KMS-11 (cell line): ENCODE data around the gene HMGXB3.

ENCODE experiments used
- H2AFZ ChIP-seq: fragments of 200-600 bp; sonication (generic); 2 replicates; pipeline ENCODE4 v1.6.1; 2016; ENCODE audit warnings: antibody characterized with exemption, mixed run types, low read depth
- H3K27ac ChIP-seq: fragments of 200-600 bp; sonication (generic); 2 replicates; pipeline ENCODE4 v1.6.1; 2016; ENCODE audit warnings: mild to moderate bottlenecking, mixed run types
- H3K27me3 ChIP-seq: fragments of 200-600 bp; sonication (generic); 2 replicates; pipeline ENCODE4 v1.6.1; 2017; ENCODE audit warnings: mild to moderate bottlenecking, low read depth, mixed run types, moderate library complexity; ENCODE audit not compliant: insufficient read depth
- H3K36me3 ChIP-seq: fragments of 200-600 bp; sonication (generic); 2 replicates; pipeline ENCODE4 v1.6.1; 2017; ENCODE audit warnings: mild to moderate bottlenecking, mixed run types; ENCODE audit not compliant: insufficient read depth
- H3K4me1 ChIP-seq: fragments of 200-600 bp; sonication (generic); 2 replicates; pipeline ENCODE4 v1.6.1; 2016; ENCODE audit warnings: mild to moderate bottlenecking, low read depth, mixed run types; ENCODE audit not compliant: poor library complexity, severe bottlenecking
- H3K4me2 ChIP-seq: fragments of 200-600 bp; sonication (generic); 2 replicates; pipeline ENCODE4 v1.7.0; 2016; ENCODE audit warnings: mild to moderate bottlenecking, mixed run types
- H3K4me3 ChIP-seq: fragments of 200-600 bp; sonication (generic); IDR thresholded peaks from 2 replicates; pipeline ENCODE4 v1.6.1; 2017; ENCODE audit warnings: low read depth, low read length, mixed read lengths; ENCODE audit not compliant: insufficient read depth
- H3K79me2 ChIP-seq: fragments of 200-600 bp; sonication (generic); 2 replicates; pipeline ENCODE4 v1.6.1; 2016; ENCODE audit warnings: low read depth, mixed run types; ENCODE audit not compliant: insufficient read depth
- H3K9ac ChIP-seq: fragments of 200-600 bp; sonication (generic); 2 replicates; pipeline ENCODE4 v1.6.1; 2016; ENCODE audit warnings: mild to moderate bottlenecking, mixed run types
- H4K20me1 ChIP-seq: fragments of 200-600 bp; sonication (generic); 2 replicates; pipeline ENCODE4 v1.6.1; 2016; ENCODE audit warnings: mild to moderate bottlenecking, mixed run types; ENCODE audit not compliant: insufficient read depth
- CTCF ChIP-seq: fragments of 200-600 bp; sonication (generic); conservative IDR thresholded peaks from 2 replicates; pipeline ENCODE4 v1.6.1; 2017; ENCODE audit warnings: low read depth, mild to moderate bottlenecking, antibody characterized with exemption, low read length, moderate library complexity, mixed read lengths

The HMGXB3 gene

DNA sequence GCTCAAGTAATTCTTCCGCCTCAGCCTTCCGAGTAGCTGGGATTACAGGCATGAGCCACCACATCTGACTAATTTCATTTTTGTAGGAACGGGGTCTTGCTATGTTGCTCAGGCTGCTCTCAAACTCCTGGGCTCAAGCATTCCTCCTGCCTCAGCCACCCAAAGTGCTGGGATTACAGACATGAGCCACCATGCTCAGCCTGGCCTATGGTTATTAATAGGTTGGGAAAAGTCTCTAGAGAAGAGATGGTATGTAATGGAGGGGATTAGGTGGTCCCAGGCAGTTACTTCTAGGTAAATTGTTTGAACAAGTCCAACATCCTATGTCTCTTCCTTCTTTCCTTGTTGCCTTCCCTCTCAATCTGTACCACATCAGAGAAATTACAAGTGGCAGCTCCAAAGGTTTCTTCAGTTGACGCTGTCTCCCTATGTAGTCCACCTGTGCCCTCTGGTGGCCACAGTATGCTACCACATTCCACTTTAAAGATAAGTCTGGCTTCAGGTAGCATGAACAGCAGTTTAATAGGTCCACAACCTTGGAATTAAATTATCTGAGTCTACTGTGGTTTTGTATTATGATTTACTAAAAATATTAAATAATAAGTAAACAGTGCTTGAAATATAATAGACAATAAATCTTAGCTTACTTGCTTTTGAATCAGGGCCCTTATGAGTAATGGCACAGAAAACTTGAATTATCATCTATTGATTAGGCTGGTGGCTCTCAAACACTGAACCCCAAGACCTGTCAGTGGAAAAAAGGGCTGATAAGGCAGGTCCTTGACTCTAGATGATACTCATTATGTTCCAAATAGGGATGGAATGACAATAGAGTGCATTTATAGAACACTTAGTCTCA, 9.8 kb upstream of the HMGXB3 start:
- Histone ChIP-seq H2AFZ (no peak overlapping the region), H3K4me3 (no peak overlapping the region), H3K27me3 (no peaks in the 10 kb centered on the region), H3K4me2 (no peak overlapping the region), H3K4me1 (no peaks in the 10 kb centered on the region), H3K9ac (no peak overlapping the region), H3K79me2 (no peaks in the 10 kb centered on the region), H3K36me3 (no peaks in the 10 kb centered on the region), H4K20me1 (no peaks in the 10 kb centered on the region), H3K27ac (no peak overlapping the region)
- TF ChIP-seq CTCF: peak; percentile 76

DNA sequence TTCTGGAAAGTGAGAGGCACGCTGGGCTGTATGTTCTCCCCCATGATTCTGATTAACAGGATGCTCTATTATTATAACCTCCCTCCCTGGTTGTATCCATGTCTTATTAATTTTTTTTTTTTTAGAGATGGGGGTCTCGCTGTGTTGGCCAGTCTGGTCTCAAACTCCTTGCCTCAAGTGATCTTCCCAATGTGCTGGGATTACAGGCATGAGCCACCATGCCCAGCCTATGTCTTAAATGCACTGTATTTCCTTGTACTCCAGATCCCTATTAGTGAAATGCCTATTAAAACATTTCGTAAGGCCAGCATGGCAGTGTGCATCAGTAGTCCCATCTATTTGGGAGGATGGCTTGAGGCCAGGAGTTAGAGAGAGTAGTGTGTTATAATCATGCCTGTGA, 7.1 kb upstream of the HMGXB3 start:
- Histone ChIP-seq H3K4me1 (no peaks in the 10 kb centered on the region), H2AFZ (no peak overlapping the region), H3K4me2 (no peak overlapping the region), H3K36me3 (no peaks in the 10 kb centered on the region), H3K27ac (no peak overlapping the region), H3K4me3 (no peak overlapping the region), H3K79me2 (no peaks in the 10 kb centered on the region), H3K9ac (no peak overlapping the region), H4K20me1 (no peaks in the 10 kb centered on the region), H3K27me3 (no peaks in the 10 kb centered on the region)
- no peak for TF ChIP-seq CTCF

DNA sequence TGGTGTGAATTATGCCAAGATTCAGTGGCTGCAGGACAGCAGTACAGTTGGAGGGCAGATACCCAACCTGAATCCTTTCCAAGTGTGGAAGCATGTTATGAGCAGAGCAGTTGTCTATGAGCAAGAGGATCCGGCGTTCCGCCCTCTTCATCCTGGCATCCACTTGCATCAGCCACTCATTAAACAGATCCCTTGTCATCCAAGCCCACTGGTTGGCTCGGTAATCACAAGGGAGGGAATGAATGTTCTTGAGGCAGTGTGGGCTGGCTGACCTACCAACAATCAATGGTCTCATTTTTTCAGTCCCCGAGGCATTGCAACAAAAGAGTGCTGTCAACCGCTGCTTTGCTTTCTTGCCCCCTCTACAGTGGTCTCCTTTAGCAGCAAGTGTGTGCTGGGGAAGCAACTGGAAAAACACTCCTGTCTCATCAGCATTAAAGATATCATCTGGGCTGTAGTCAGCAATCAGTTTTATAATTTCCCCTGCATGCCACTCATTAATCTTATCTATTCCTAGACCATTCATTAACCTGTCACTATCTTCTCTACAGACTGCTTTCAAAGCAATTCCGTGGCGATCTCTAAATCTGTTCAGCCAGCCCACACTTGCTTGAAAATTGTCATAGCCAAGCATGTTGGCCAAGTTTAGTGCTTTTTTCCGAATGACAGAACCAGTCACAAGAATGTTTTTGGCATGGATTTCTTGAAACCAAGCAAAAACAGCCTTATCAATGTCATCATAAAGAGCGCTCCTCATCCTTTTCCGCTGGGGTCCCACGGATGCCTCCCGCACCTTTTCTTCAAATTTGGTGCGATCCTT, 4.9 kb upstream of the HMGXB3 start:
- Histone ChIP-seq H3K4me3 (no peak overlapping the region), H3K27me3 (no peaks in the 10 kb centered on the region), H4K20me1 (no peaks in the 10 kb centered on the region), H2AFZ (no peak overlapping the region), H3K4me2 (no peak overlapping the region), H3K27ac (no peak overlapping the region), H3K36me3 (no peaks in the 10 kb centered on the region), H3K9ac (no peak overlapping the region), H3K79me2 (no peaks in the 10 kb centered on the region), H3K4me1 (peaks cover 5% of the 10 kb centered on the region)
- TF ChIP-seq CTCF: no peak

GRCh38 chr5:149996205-149996890, 4.2 kb upstream of the HMGXB3 start:
- H3K4me2 ChIP-seq: no peak overlapping the region
- no peak overlapping the region for H3K9ac ChIP-seq
- no peaks in the 10 kb centered on the region for H3K36me3 ChIP-seq
- H3K4me1 ChIP-seq: peaks cover 5% of the 10 kb centered on the region
- H3K79me2 ChIP-seq: peaks cover 6% of the 10 kb centered on the region; the same call in 1 of the 2 replicates
- TF ChIP-seq CTCF: no peak
- H3K4me3 ChIP-seq: no peak overlapping the region
- H3K27me3 ChIP-seq: no peaks in the 10 kb centered on the region
- H2AFZ ChIP-seq: no peak overlapping the region
- H4K20me1 ChIP-seq: no peaks in the 10 kb centered on the region
- H3K27ac ChIP-seq: no peak overlapping the region
